H1 (cell line): ENCODE data around the gene IQGAP3. TPM values are rescaled to one million over a fixed set of nuclear protein-coding genes. Genes with fewer than 3 reads are reported as not detected.

Experiments
- CTCF ChIA-PET: fragments of 300-600 bp; sonication (Branson Sonifier 250); formaldehyde crosslinking; loops from one replicate; lab custom pipeline; 2021; ENCODE audit not compliant: partially characterized antibody; lab: Charles Lee
- POLR2A ChIA-PET: fragments of 300-600 bp; sonication (Branson Sonifier 250); formaldehyde crosslinking; loops from one replicate; lab custom pipeline; 2021; ENCODE audit warnings: inconsistent platforms; ENCODE audit not compliant: partially characterized antibody; lab: Charles Lee
- DNase-seq, 2 experiments: peaks; one replicate each; pipeline versions ENCODE4 v3.0.0 to v3.0.0-alpha.2; 2010 to 2022; ENCODE audit warnings: low spot score in 2 of 2, low read depth in 1 of 2, mixed read lengths in 1 of 2
- FAIRE-seq: peaks from 2 replicates; lab custom pipeline; 2011; peaks lifted over from hg19 to GRCh38; lab: Jason Lieb, UNC
- H2AFZ ChIP-seq: 2 replicates; pipeline ENCODE4 v1.8.1; 2012; ENCODE audit warnings: low read length, inconsistent platforms
- H2AK5ac ChIP-seq: 2 replicates; pipeline ENCODE4 v1.6.1; 2013; ENCODE audit warnings: low read depth, low read length
- H2BK120ac ChIP-seq: replicated peaks from 2 replicates; pipeline ENCODE3; 2013; ENCODE audit warnings: low read depth, low read length, inconsistent platforms
- H2BK12ac ChIP-seq: 2 replicates; pipeline ENCODE4 v1.6.1; 2013; ENCODE audit warnings: low read depth, low read length
- H2BK15ac ChIP-seq: 2 replicates; pipeline ENCODE4 v1.6.1; 2013; ENCODE audit warnings: low read length
- H2BK20ac ChIP-seq: 2 replicates; pipeline ENCODE4 v1.6.1; 2013; ENCODE audit warnings: low read length
- H2BK5ac ChIP-seq: 2 replicates; pipeline ENCODE4 v1.6.1; 2013; ENCODE audit warnings: low read depth, low read length
- H3K14ac ChIP-seq: 2 replicates; pipeline ENCODE4 v1.6.1; 2013; ENCODE audit warnings: inconsistent platforms; ENCODE audit not compliant: insufficient read length
- H3K18ac ChIP-seq: 2 replicates; pipeline ENCODE4 v1.6.1; 2013; ENCODE audit warnings: low read length; ENCODE audit errors: extremely low read depth
- H3K23ac ChIP-seq: 2 replicates; pipeline ENCODE4 v1.6.1; 2013; ENCODE audit warnings: inconsistent platforms; ENCODE audit not compliant: insufficient read length
- H3K23me2 ChIP-seq: 2 replicates; pipeline ENCODE4 v1.6.1; 2013; ENCODE audit warnings: low read depth, low read length
- H3K27ac ChIP-seq: 2 replicates; pipeline ENCODE4 v1.6.1; 2011; ENCODE audit warnings: low read depth, low read length, inconsistent platforms
- H3K27me3 ChIP-seq, 4 experiments: replicated peaks in 1 of 4; 1 replicate in 1 of 4; 2 replicates in 3 of 4; pipeline versions ENCODE4 v1.6.1 to v1.8.1; 2011 to 2013; ENCODE audit warnings: low read length in 3 of 4, mild to moderate bottlenecking in 3 of 4, inconsistent platforms in 2 of 4, mixed read lengths in 2 of 4, moderate library complexity in 1 of 4; ENCODE audit not compliant: control insufficient read depth in 3 of 4, insufficient read depth in 3 of 4; ENCODE audit errors: extremely low read depth in 1 of 4
- H3K36me3 ChIP-seq, 4 experiments: 2 replicates each; pipeline versions ENCODE4 v1.6.1 to v1.8.1; 2011 to 2013; ENCODE audit warnings: mild to moderate bottlenecking in 4 of 4, low read length in 3 of 4, moderate library complexity in 2 of 4, control low read depth in 1 of 4, inconsistent platforms in 1 of 4; ENCODE audit not compliant: insufficient read depth in 4 of 4, control insufficient read depth in 2 of 4
- H3K4ac ChIP-seq: replicated peaks from 2 replicates; pipeline ENCODE3; 2013; ENCODE audit warnings: low read length, low read depth, mixed read lengths, inconsistent platforms; ENCODE audit not compliant: insufficient read length
- H3K4me1 ChIP-seq, 4 experiments: replicated peaks in 1 of 4; 1 replicate in 1 of 4; 2 replicates in 3 of 4; pipeline versions ENCODE4 v1.6.1 to v1.8.1; 2011 to 2013; ENCODE audit warnings: low read length in 3 of 4, inconsistent platforms in 2 of 4, mixed read lengths in 1 of 4; ENCODE audit not compliant: insufficient read depth in 4 of 4, control insufficient read depth in 3 of 4
- H3K4me2 ChIP-seq, 2 experiments: 2 replicates each; pipeline versions ENCODE4 v1.6.1 to v1.8.1; 2011 to 2013; ENCODE audit warnings: low read depth in 2 of 2, low read length in 2 of 2, control low read depth in 1 of 2, inconsistent platforms in 1 of 2, mild to moderate bottlenecking in 1 of 2; ENCODE audit not compliant: insufficient read depth in 1 of 2
- H3K4me3 ChIP-seq, 4 experiments: fragments of 200-600, 300-600 bp in 1 of 4; sonication (generic), shearing (Covaris generic), sonication (Bioruptor Twin) in 1 of 4; 2 replicates each; pipeline versions ENCODE4 v1.5.1 to v1.8.1; 2011 to 2016; ENCODE audit warnings: low read length in 4 of 4, low read depth in 3 of 4, control low read depth in 2 of 4, inconsistent platforms in 2 of 4, mild to moderate bottlenecking in 2 of 4, mixed read lengths in 1 of 4, moderate library complexity in 1 of 4; ENCODE audit not compliant: insufficient read depth in 2 of 4; ENCODE audit errors: extremely low read depth in 1 of 4
- H3K56ac ChIP-seq: replicated peaks from 2 replicates; pipeline ENCODE3; 2013; ENCODE audit warnings: low read depth, mild to moderate bottlenecking, mixed read lengths, low read length, inconsistent platforms; ENCODE audit not compliant: insufficient read length
- H3K79me1 ChIP-seq: 2 replicates; pipeline ENCODE4 v1.6.1; 2013; ENCODE audit warnings: low read depth, low read length, control low read depth
- H3K79me2 ChIP-seq, 2 experiments: 2 replicates each; pipeline versions ENCODE4 v1.6.1 to v1.8.1; 2012 to 2013; ENCODE audit warnings: low read length in 2 of 2, mild to moderate bottlenecking in 2 of 2, inconsistent platforms in 1 of 2; ENCODE audit not compliant: insufficient read depth in 2 of 2, control insufficient read depth in 1 of 2
- H3K9ac ChIP-seq, 4 experiments: replicated peaks in 1 of 4; 1 replicate in 1 of 4; 2 replicates in 3 of 4; pipeline versions ENCODE4 v1.6.1 to v1.8.1; 2011 to 2013; ENCODE audit warnings: low read depth in 3 of 4, low read length in 3 of 4, control low read depth in 2 of 4, mild to moderate bottlenecking in 2 of 4, moderate library complexity in 2 of 4, inconsistent platforms in 1 of 4; ENCODE audit errors: extremely low read depth in 1 of 4
- H3K9me3 ChIP-seq, 2 experiments: 2 replicates each; pipeline versions ENCODE4 v1.6.1 to v1.8.1; 2012 to 2013; ENCODE audit warnings: mild to moderate bottlenecking in 2 of 2, moderate library complexity in 2 of 2, control low read depth in 1 of 2, inconsistent platforms in 1 of 2, low read depth in 1 of 2, low read length in 1 of 2, mixed read lengths in 1 of 2; ENCODE audit not compliant: insufficient read depth in 2 of 2
- H4K20me1 ChIP-seq, 2 experiments: replicated peaks in 1 of 2; 2 replicates each; pipeline versions ENCODE3 to v1.8.1; 2011 to 2013; ENCODE audit warnings: inconsistent platforms in 2 of 2, low read length in 2 of 2, mild to moderate bottlenecking in 1 of 2; ENCODE audit not compliant: insufficient read depth in 2 of 2, control insufficient read depth in 1 of 2
- H4K5ac ChIP-seq: 2 replicates; pipeline ENCODE4 v1.6.1; 2013; ENCODE audit warnings: low read length, low read depth, mixed read lengths, inconsistent platforms; ENCODE audit not compliant: insufficient read length
- H4K8ac ChIP-seq: 2 replicates; pipeline ENCODE4 v1.8.0; 2013; ENCODE audit warnings: mild to moderate bottlenecking, moderate library complexity, low read length, inconsistent platforms; ENCODE audit not compliant: insufficient read depth; ENCODE audit errors: extremely low read depth
- H4K91ac ChIP-seq: replicated peaks from 2 replicates; pipeline ENCODE3; 2013; ENCODE audit warnings: low read length, mixed read lengths, inconsistent platforms; ENCODE audit not compliant: insufficient read length
- BRCA1 ChIP-seq: IDR thresholded peaks from 2 replicates; pipeline ENCODE4 v1.6.1; 2012; ENCODE audit warnings: low read depth, low read length, improper control_type of control experiment
- CBX5 ChIP-seq: fragments of 300-800, 300-1000 bp; sonication (generic); IDR thresholded peaks from 2 replicates; pipeline ENCODE4 v1.7.1; 2016; ENCODE audit warnings: antibody characterized with exemption, low read length, low read depth
- POLR2AphosphoS5 ChIP-seq: IDR thresholded peaks from 2 replicates; pipeline ENCODE4 v1.6.1; 2011; ENCODE audit warnings: low read depth, low read length
- RNF2 ChIP-seq: fragments of 200-900, 300-1000 bp; sonication (generic); IDR thresholded peaks from 2 replicates; pipeline ENCODE4 v1.7.1; 2016; ENCODE audit warnings: borderline replicate concordance, low read depth, mild to moderate bottlenecking, antibody characterized with exemption, low read length; ENCODE audit not compliant: poor library complexity, severe bottlenecking; ENCODE audit errors: missing control alignments
- SP1 ChIP-seq: IDR thresholded peaks from 2 replicates; pipeline ENCODE4 v1.6.1; 2011; ENCODE audit warnings: low read depth, low read length
- WGBS, 2 experiments: shearing (Covaris generic) in 1 of 2; methylation state at CpG; one replicate each; pipeline versions ENCODE4 v1.1.6 to v1.1.7; 2013 to 2015; ENCODE audit warnings: low lambda C conversion rate in 2 of 2, mixed read lengths in 2 of 2, inconsistent platforms in 1 of 2, low coverage in 1 of 2, missing lambda C conversion rate in 1 of 2; ENCODE audit not compliant: insufficient replicate concordance in 2 of 2, insufficient coverage in 1 of 2, insufficient read length in 1 of 2; ENCODE audit errors: extremely low coverage in 1 of 2, missing lambda C conversion rate in 1 of 2; 5-methylcytosine and 5-hydroxymethylcytosine counted together
- polyA plus RNA-seq, 7 experiments: library from polyadenylated mRNA; depleted of rRNA in 3 of 7; stranded (reverse) in 5 of 7; unstranded in 2 of 7; fragments of >200 nt in 5 of 7; fragments of 200-250 nt in 2 of 7; gene quantifications; 1 replicate in 5 of 7; 2 replicates in 1 of 7; 4 replicates in 1 of 7; pipeline versions ENCODE4 v1.2.1 to v1.2.3, GENCODE V29; 2011 to 2013; ENCODE audit warnings: missing spikeins in 2 of 7, mixed read lengths in 2 of 7
- total RNA-seq: library from RNA; stranded (reverse); fragmentation: NEBNext Ultra II Directional; extraction: Animal tissue kit (Norgen Biotek cat#: 25700); gene quantifications from 2 replicates; pipeline ENCODE4 v1.2.1, GENCODE V29; 2021

The IQGAP3 gene
- total and polyA plus RNA-seq, 2 of the 8 experiments (the other 6 are each of a cell fraction or from before 2014, with no cell fraction given), result 14.6 to 22.3 TPM

- Histone ChIP-seq H3K9ac (no peak overlapping the region), H3K23ac (no peak overlapping the region), H3K14ac (no peak overlapping the region), H3K27me3 (no peaks in the 10 kb centered on the region), H2BK20ac (no peak overlapping the region), H2BK15ac (no peak overlapping the region), H2BK120ac (no peak overlapping the region), H3K56ac (no peak overlapping the region), H4K5ac (no peak overlapping the region), H2BK5ac (no peak overlapping the region), H3K4ac (no peak overlapping the region), H4K8ac (no peak overlapping the region), H4K91ac (no peak overlapping the region), H2AFZ (no peak overlapping the region), H3K18ac (no peak overlapping the region), H2AK5ac (no peak overlapping the region), H3K79me2 (no peaks in the 10 kb centered on the region), H3K79me1 (no peaks in the 10 kb centered on the region), H3K4me2 (no peak overlapping the region), H4K20me1 (peaks cover 0 to 1% of the 10 kb centered on the region in 2 experiments), H3K27ac (no peak overlapping the region), H3K9me3 (no peaks in the 10 kb centered on the region), H3K23me2 (no peaks in the 10 kb centered on the region), H3K4me1 (no peaks in the 10 kb centered on the region), H3K4me3 (no peak overlapping the region), H3K36me3 (peaks cover 13 to 46% (median 32%) of the 10 kb centered on the region in 4 experiments; a peak in 7 of 8 replicates), H2BK12ac (no peak overlapping the region)
- no peak for DNase-seq
- 95% methylated on average over 8 of the region's 9 CpGs; no CpG with 5 or more reads in 1 of the 2 experiments for WGBS, 2 experiments
- POLR2A ChIA-PET, result interaction anchor here (0.5 to 1.3 kb wide), 6 partner anchors 11 to 64 kb away, joined by 3 to 4 read pairs (median 3); partner anchors contain the start of gene GPATCH4
- FAIRE-seq, result no peak
- CTCF ChIA-PET, result interaction anchor here (0.8 to 3.7 kb wide), 8 partner anchors 12 to 151 kb away, joined by 3 to 11 read pairs (median 4); partner anchors contain the start of gene MEF2D
- no peak for TF ChIP-seq CBX5
- no peak for TF ChIP-seq POLR2AphosphoS5
- no peak for TF ChIP-seq BRCA1
- no peak for TF ChIP-seq RNF2
- no peak for TF ChIP-seq SP1
Observed at GRCh38 chr1:156537027-156537426, 35.3 kb downstream of the IQGAP3 start.
